ENCODE measurements around the gene SMYD3. TPM values are rescaled to one million over a fixed set of nuclear protein-coding genes. Genes with fewer than 3 reads are reported as not detected.
"Not testable (repeated sequence)": the region's sequence is repeated elsewhere in the genome, so short reads cannot be mapped to it uniquely, and the experiment has no call there.

SMYD3 gene
- total RNA-seq, 1 donor from 2014 or later: 0.32 TPM

GRCh38 chr1:245718951-245719350, 788.1 kb downstream of the SMYD3 start:
- H3K36me3 ChIP-seq: no peaks in the 10 kb centered on the region
- TF ChIP-seq CTCF (IDR thresholded peaks at IDR 0.05): no peak
- H3K27me3 ChIP-seq: no peaks in the 10 kb centered on the region
- intact Hi-C loops (cut with DNase I): no loop called here
- no peaks in the 10 kb centered on the region for H3K4me1 ChIP-seq
- H3K9me3 ChIP-seq: no peaks in the 10 kb centered on the region
- no peak overlapping the region for H3K27ac ChIP-seq
- H3K4me3 ChIP-seq: no peak overlapping the region
- no peak for DNase-seq (ENCODE audit: low spot score in 2 of 2)

GRCh38 chr1:245718123-245718522, 789.0 kb downstream of the SMYD3 start:
- TF ChIP-seq CTCF (IDR thresholded peaks at IDR 0.05): no peak
- no peak for DNase-seq (ENCODE audit: low spot score in 2 of 2)

GRCh38 chr1:245717611-245718010, 789.5 kb downstream of the SMYD3 start:
- TF ChIP-seq CTCF (IDR thresholded peaks at IDR 0.05): no peak
- no peak overlapping the region for H3K27ac ChIP-seq
- H3K4me1 ChIP-seq: no peaks in the 10 kb centered on the region
- H3K9me3 ChIP-seq: no peaks in the 10 kb centered on the region
- no peaks in the 10 kb centered on the region for H3K36me3 ChIP-seq
- intact Hi-C loops (cut with DNase I): no loop called here
- no peaks in the 10 kb centered on the region for H3K27me3 ChIP-seq
- no peak overlapping the region for H3K4me3 ChIP-seq
- no peak for DNase-seq (ENCODE audit: low spot score in 2 of 2)

More at GRCh38 chr1:245718123-245718522, 789.0 kb downstream of the SMYD3 start:
- no peaks in the 10 kb centered on the region for H3K36me3 ChIP-seq
- H3K4me3 ChIP-seq: no peak overlapping the region
- H3K27ac ChIP-seq: no peak overlapping the region
- intact Hi-C loops (cut with DNase I): no loop called here
- no peaks in the 10 kb centered on the region for H3K27me3 ChIP-seq
- no peaks in the 10 kb centered on the region for H3K4me1 ChIP-seq
- no peaks in the 10 kb centered on the region for H3K9me3 ChIP-seq

- Histone ChIP-seq H3K27me3 (no peaks in the 10 kb centered on the region), H3K9me3 (no peaks in the 10 kb centered on the region), H3K36me3 (no peaks in the 10 kb centered on the region), H3K4me1 (no peaks in the 10 kb centered on the region), H3K4me3 (no peak overlapping the region), H3K27ac (no peak overlapping the region)
- TF ChIP-seq CTCF (IDR thresholded peaks at IDR 0.05): no peak
- intact Hi-C loops (cut with DNase I): no loop called here
- DNase-seq (ENCODE audit: low spot score in 2 of 2): no peak
Measured at GRCh38 chr1:245716561-245716960, 790.5 kb downstream of the SMYD3 start.

- Histone ChIP-seq H3K27me3 (no peaks in the 10 kb centered on the region), H3K9me3 (no peaks in the 10 kb centered on the region), H3K4me1 (no peaks in the 10 kb centered on the region), H3K4me3 (no peak overlapping the region), H3K36me3 (no peaks in the 10 kb centered on the region), H3K27ac (no peak overlapping the region)
- intact Hi-C loops (cut with DNase I): no loop called here
- TF ChIP-seq CTCF (IDR thresholded peaks at IDR 0.05): no peak
- DNase-seq (ENCODE audit: low spot score in 2 of 2): no peak
Measured at GRCh38 chr1:245715970-245716369, 791.1 kb downstream of the SMYD3 start.

GRCh38 chr1:245715291-245715701, 791.8 kb downstream of the SMYD3 start:
- no peak overlapping the region for H3K4me3 ChIP-seq
- no peak overlapping the region for H3K27ac ChIP-seq
- H3K4me1 ChIP-seq: no peaks in the 10 kb centered on the region
- intact Hi-C loops (cut with DNase I): no loop called here
- DNase-seq (ENCODE audit: low spot score in 2 of 2): no peak
- H3K27me3 ChIP-seq: no peaks in the 10 kb centered on the region
- no peak for TF ChIP-seq CTCF (IDR thresholded peaks at IDR 0.05)
- no peaks in the 10 kb centered on the region for H3K9me3 ChIP-seq
- no peaks in the 10 kb centered on the region for H3K36me3 ChIP-seq

- H3K9me3 ChIP-seq; H3K4me1 ChIP-seq; H3K36me3 ChIP-seq; intact Hi-C loops (cut with DNase I); DNase-seq (ENCODE audit: low spot score in 2 of 2); H3K27me3 ChIP-seq; H3K4me3 ChIP-seq; H3K27ac ChIP-seq: not testable (repeated sequence)
Measured at GRCh38 chr1:245714027-245714426, 793.1 kb downstream of the SMYD3 start.
